NCI-H524 treated with DMSO at 0.1 percent for 48 hours (cell line): ENCODE measurements around the gene LRCH4.
A peak's percentile ranks its signal among the peaks of the same experiment; 100 is the strongest.

Source experiments
- DNase-seq: peaks from one replicate; lab custom pipeline; 2025; lab: John Stamatoyannopoulos, UW

LRCH4 gene

DNA sequence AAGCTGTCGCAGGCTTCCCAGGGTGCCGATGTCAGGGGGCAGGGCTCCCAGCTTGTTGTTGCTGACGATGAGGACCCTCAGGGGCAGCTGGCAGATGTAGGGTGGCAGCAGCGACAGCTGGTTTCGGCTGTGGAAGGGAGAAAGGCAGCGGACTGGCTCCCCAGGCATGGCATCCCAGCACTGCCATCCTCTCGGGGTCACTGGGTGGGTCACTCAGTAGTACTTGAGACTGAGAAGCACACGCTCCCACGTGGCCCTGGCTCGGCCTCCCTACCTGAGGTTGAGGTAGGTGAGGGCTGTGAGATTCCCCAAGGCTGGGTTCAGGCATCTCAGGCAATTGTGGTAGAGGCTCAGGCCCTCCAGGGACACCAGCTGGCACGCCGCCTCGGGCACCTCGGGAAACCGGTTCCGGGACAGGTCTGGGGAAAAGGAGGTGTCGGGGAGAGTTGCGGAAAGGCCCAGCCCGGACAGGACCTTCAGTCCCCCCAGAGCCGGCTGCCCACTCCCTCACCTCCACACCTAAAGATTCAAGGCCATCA is 3.8 kb downstream of the LRCH4 start:
- DNase-seq: no peak

DNA sequence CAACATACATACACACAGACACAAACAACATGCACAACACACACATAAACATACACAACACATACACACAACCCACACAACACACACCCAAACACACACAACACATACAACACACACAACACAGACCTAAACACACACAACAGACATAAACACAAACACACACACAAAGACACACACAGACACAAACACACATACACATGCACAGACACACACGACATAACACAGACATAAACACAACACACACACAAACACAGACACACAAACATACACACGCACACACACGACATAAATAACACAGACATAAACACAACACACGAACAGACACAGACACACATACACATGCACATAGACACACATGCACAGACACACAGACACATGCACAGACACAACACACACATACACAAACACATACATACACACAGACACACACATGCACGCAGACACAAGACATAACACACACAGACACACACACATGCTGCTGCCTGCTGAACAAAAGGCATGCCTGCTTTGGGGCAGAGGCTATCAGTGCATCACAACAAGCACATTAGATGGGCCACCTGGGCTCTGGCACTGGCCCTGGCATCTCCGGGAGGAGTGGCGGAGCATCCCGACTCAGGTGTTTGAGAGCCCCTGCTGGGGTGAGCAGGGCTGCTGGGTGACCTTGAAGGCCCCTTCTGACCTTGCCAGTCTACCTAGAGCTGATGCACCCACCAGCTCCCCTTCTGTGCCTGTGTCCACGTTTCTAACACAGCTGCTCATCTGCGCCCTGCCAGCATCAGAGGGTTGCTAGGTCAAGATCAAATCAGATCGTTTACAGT is 5.3 kb downstream of the LRCH4 start:
- no peak for DNase-seq

DNA sequence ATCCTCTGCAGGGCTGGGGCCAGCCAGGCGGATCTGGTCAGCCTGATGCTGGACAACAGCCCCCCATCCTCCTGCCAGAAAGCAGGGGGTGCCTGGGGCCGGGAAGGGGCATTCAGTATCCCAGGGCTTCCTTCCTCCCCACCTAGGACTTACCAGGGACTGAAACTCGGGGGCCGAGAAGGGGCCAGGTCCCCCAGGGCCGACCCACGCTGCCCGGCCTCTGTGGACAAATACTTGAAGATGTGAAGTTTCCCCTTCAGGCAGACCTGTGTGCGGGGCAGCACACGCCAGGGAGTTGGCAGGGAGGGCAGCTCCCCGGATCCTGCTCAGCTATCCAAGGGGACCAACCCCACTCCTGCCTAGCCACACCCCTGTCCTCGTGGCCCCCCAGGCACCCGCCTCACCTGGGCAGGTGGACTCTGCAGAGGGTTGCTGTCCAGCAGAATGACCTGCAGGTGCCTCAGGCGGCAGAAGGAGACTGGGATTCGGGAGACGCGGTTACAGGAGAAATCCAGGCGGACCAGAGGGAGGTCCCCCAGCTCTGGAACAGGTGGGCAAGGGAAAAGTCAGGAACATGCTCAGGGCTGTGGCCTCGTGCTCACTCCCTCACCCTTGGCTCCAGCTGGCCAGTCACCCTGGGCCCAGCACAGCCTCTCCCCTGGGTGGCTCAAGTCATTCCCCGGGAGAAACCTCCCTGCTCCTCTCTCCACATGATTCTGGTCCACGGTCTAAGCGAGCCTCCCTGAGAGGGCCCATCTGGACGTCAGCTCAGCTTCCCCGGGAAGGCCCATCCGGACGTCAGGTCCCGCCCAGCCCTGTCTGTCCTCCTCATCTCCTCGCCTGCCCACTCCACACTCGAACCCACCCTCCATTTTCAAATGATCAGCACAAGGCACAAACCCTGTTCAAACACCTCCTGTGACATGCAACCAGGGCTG is 7.4 kb downstream of the LRCH4 start:
- no peak for DNase-seq

DNA sequence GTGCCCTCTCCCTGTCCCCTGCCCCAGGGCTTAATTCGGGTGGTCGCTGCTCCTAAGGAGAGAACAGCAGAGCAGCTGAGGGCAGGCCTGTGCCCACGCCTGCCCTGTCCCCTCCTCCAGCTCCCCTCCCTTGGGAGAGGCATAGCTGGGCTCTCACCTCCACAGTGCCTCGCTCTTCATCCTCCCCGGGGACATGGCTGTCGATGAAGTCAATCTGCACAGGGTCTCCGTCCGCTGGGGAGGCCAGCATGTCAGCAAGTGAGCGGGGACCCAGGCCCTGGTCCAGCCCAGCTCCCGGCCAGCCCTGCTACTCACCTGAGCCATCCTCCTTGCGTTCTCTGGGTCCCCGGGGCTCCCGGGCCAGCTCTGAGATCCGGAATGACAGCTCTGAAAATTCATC is 8.4 kb downstream of the LRCH4 start:
- DNase-seq: no peak

DNA sequence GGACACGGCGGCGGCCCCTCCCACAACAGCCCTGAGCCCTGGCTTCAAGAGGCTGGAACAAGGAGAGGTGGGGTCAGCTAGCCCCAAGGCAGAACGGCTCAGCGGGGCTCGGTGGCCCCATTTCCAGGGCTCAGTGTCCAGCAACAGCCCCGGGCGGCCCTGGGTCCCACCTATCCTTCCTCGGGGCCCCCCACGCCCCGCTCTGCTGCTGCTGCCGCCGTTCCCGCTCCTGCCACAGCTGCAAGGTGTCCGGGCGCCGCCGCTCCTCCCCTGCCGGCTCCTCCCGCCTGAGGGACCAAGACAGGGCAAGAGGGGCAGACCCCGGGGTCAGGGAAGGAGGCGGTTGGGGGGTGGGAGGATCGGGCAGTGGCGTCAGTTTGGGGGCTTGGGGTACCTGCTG is 8.8 kb downstream of the LRCH4 start:
- no peak for DNase-seq

DNA sequence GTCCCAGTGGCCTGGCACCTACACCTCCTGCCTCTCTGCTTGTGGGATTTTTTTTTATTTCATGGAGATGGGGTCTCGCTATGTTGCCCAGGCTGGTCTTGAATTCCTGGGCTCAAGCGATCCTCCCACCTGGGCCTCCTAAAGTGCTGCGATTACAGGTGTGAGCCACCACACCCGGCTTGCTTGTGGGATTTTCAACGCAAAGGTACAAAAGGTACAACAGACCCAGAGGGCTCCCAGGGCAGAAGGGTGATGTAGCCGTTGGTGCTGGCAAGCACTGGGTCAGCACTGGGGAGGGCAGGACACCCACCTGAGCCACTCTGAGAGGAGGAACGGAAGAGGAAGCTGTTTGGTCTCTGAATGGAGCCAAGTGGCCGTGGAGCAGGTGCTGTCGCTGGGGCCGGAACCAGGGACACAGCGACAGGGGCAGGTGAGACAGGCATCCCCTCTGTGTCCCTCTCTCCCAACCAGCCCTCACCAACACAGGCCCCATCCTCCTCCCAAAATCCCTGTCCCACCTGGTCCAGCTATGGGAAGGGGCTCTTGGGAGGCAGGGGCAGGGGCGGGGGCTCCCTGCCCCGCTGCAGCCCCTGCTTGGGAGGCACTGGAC is 9.4 kb downstream of the LRCH4 start:
- no peak for DNase-seq

DNA sequence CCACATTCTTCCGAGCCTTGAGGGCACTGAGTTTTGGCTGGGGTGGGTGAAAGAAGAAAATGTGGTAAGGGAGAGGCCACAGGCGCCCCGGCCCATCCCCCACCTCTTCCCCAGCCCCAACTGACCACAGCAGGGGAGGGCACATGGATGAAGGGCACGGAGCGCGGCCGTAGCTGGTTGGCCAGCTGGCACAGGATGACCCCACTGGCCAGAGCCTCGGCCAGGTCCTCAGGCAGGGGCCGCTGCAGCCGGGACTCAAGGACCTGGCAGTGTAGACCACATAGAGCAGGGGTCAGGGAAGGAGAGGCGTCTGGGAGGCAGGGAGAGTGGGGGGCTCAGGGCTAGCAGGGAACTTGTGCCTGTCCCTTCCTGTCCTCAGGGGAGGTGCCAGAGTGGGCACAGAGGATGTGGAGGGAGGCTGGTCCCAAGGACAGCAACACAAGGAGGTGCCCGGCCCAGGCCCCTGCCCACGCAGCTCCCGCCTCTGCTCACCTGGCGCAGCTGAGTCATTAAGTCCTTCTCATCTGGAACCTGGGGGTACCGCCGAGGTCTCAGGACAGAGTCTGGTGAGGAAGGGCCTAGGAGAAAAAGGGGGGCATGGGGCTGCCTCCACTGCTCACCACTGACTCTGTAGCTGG is 10.1 kb downstream of the LRCH4 start:
- DNase-seq: no peak

DNA sequence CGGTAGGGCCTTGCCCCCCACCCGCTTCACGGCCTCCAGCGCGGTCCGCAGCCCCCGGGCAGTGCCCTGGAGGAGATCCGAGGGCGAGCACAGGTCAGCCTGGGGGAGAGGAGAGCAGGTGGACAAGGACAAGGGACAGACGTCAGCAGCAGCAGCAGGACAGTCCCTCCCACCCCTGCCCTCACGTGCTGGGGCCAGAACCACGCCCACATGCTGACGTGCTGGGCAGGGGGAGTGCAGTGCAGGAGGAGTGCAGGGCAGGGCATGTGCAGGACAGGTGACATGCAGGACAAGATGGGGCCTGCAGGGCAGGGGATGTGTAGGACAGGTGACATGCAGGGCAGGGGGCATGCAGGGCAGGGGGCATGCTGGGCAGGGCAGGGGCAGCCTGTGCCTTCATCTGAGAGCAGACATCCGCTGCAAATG is 10.7 kb downstream of the LRCH4 start:
- DNase-seq: no peak

DNA sequence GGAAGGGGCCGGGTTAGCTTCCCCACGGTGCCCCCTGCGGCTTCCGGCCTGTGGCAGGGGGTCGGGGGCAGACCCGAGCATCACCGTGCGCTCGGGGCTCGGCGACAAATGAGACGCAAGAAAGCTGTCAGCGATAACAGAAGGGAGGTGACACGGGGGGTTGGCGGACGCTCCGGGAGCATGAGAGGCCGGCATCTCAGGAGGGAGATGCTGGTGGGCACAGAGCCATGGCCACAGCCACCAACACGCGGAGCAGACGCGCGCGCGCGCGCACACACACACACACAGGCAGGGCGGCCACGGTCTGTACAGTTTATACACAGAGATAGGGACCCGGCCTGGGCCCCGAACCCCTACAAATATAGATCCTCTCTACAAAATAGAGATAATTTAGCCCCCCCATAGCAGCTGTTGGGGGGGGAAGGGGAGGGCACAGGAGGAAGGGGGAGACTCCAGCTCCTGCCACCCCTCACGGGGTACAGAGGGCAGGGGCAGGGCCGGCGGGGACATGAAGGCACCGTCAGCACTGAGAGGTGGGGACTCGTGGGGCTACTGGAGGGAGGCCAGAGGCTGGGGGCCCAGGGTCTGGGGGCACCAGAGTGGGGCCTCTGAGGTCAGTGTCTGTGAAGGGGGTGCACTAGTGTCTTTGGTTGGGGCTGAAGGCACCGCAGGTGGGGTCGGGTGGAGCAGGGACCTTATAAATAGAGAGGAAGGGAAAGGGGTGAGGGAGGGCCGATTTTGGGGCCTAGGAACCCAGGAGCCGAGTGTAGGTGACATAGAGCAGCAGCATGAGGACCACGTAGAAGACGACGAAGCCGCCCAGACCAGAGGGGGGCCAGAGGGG is 11.3 kb downstream of the LRCH4 start:
- no peak for DNase-seq

DNA sequence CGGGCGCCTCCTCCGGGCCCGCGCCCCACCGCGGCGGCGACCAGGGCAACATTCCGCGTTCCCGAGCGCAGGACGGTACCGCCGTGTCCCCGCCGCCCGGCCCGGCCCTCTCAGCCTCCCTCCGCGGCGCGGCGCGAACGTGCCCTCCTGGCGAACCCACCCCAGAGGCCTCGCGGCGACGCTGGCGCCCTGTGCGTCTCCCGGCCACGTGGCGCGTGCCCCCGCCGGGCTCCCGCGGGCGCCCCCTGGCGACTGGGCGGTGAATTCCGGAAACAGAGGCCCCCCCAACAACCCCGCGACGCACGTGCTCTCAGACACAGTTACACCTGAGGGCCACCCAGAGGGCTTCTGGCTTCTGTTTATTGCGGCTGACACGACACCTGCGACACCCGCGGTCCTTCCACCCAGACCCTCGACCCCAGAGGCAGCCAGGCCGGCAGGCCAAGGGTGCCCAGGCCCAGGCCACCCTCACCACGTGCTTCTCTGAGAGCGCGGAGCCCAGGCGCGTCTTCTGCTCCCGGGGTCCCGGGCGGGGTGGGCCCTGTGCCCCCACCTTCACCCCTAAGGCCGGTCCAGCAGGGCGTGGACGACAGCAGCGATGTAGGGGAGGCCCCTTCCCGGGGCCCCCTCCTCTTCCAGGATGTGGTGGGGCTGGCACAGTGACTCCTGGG is 12.1 kb downstream of the LRCH4 start, which contains the start of gene SAP25:
Gene SAP25 (minus strand): TSS at position 210 of the 671 bp plus-strand sequence. CDS start 158 bp downstream, at position 52.
- DNase-seq: no peak

DNA sequence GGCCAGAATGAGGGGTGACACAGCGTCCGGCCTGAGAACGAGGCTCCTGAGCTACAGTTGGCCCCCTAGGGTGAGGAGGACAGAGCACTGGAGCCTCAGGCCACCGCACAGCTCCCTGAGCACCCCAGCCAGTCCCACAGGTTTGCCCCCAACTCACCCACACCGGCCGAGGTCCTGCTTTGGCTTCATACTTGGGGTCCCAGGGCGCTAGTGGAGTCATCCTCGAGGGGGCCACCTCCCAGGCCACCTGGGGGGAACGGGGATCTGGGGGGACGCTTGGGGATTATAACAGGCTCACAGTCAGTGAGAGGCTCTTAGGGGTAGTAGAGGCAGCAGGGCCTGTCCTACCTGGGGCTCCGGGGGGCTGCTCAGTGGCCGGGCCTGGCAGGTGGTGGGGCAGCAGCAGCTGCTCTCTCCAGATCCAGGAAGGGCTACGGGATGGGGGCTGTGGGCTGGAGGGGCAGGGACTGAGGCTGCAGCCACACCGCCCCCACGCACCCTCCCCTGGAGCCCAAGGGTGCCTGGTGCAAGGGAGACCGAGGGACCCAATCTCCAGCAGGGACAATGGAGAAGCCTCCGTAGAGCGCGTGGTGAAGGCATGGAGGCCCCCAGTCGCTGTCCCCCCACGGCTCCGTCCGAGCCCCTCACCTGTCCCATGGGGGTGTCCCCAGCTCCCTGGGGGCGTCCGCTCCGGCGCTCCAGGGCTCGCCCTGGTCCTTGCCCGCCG is 12.8 kb downstream of the LRCH4 start:
- no peak for DNase-seq

DNA sequence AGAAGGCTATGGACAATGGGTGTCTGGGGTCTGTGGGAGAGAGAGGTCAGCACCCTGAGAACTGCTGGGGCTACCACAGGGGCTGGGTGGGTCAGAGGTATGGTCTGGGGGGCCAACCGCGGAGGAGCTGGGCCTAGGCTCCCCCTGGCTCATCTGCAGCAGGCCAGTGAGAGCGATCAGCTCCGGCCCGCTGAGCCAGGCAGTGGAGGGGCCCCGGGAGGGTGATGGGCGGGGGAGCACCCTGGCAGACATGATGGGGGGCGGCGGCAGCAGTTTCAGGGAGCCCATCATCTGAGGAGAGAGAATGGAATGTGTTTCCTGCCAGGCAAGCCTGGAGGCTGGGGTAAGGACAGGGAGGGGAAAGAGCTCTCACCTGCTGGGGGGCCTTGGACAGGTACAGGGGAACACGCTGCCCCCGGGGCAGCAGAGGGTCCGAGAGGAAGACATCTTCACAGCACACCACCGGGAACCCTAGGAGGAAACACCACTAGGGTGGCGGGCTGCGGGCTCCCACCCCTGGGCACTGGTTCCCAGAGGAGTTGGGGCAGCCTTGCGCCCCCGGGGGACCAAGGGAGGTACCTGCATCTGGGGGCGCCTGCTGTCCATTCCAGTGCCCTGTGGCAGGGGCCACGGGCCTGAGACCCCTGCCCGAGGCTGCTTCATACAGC is 13.5 kb downstream of the LRCH4 start:
- no peak for DNase-seq

DNA sequence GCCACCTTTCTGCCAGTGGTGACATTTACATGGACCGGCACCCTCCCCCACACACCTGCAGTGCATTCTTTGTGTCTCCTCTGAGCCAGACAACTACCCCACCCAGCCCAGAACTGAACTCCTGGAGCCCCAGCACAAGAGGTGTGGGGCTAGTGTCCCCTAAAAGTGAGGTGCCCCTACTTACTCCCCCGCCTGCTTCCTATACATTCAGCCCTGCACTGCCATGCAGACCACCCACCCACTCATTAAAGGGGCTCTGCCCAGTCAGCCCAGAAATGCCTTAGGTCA is 14.2 kb downstream of the LRCH4 start:
- no peak for DNase-seq

DNA sequence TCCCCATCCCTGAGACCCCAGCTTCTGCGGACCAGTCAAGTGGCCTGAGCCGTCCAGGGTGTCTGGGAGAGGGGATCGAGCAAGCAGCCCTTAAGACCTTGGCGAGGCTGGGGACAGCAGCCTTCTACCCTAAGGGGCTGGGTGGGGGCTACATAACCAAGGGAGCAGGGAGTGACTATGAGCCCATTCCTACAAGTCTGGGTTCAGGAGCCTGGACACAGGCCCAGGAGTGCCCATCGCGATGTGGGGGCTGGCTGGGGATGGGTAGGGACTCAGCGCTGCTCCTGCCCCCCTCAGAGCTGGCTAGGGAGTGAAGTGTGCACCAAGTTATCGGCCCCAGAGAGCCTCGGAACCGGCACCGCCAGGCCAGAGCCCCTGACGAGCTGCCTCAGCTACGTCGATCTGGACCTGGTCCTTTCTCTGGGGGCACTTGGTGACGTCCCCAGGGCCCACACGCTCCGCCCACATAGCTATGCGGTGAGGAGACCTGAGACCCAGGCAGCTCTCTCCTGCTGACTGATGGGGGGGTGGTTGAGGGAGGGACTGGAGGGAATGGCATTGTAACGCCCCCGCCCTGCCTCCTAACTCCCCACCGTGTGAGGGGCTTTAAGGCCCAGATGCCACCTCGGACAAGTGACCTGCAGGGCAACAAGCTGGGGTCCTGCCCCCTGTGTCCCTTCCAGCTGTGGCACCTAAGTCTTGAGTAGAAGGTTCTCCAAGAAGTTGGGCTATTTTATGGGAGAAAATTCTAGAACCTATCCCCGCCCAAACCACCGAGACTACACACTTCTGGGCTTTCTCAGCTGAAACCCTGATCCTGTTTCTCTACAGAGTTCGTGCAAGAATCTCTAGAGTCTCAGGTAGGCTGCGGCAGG is 14.7 kb downstream of the LRCH4 start:
- no peak for DNase-seq

DNA sequence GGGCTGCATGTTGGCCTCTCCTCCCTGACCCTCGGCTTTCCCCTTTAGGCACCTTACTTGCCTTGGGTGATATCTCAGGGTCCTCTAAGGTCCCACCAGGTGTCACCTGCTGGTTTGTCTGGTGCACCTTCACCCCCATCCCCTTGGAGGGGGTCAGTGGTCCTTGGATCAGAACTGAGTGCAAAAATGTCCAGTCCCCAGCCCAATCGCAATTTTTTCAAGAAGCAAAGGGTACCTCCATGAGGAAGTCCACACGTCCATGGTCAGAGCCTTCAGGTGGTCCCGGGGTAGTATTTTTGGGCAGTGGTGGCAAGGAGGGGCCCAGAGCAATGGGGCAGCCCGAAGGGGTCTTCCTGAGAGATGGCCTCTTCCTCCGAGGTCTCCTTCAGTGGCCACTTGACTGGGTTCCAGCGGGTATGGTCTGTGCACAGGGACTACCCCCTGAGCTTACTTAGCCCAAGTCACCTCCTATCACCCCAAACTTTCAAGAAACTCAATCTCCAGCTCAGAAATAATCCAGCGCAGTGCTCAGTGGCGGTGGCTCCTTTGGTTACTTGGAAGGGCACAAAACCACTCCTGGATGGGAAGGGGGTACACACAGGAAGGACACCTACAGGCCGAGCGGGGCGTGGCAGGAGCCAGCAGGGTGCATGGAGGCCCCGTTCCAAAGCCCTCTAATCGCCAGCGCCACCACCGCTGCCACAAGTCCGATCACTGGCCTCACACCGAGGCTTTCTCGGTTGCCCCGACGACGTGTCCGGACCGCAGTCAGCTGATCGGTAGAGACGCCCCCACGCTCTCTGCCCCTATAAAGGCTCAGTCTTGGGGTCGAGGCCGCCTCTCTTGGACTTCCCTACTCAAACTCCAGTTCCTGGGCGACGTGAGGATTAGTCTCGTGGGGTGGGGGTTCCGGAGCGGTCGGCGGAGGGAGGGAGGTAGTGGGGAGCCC is 16.8 kb downstream of the LRCH4 start:
- peak; percentile 21 for DNase-seq

DNA sequence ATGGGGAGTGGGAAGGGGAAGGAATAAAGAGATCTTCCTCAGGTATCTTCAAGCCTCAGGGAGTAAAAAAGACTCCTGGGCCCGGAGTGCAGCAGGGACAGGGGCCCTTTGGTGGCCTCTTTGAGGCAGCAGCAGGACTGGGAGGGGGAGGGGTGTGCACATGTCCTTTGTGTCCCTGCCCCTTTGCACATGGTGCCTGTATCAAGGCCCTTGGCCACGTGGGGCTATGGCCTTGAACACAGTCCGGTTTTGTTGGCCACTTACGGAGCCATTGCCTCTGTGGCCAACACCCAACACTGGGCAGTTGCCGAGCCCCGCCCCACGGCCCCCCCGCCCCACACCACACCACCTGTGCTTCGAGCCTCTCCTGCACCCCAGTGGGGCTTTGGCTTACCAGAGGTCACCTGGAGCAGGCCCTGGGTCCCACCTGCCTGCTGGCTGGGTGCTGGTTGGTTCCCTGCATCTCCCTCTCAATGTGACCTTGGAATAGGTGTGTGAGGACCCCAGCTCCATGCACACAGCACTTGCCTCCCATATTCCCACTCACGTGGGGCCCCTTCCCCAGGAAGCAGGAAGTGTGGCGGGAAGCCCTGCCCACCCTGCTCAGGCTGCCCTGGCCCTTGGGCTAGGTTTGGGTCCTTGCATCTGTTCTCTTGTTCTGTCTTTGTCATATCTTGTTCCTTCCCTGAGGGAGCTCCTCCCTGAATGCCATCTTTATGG is 17.6 kb downstream of the LRCH4 start:
- DNase-seq: no peak
